SK-N-MC (cell line): Measurements from ENCODE around the gene PARM1.

Source experiments
- EZH2 ChIP-seq: fragments of 200-600 bp; sonication (generic); IDR thresholded peaks from one replicate; pipeline ENCODE4 v1.6.1; 2017; ENCODE audit warnings: antibody characterized with exemption
- FOXP2 ChIP-seq: optimal IDR thresholded peaks from 2 replicates; pipeline ENCODE3; 2011; ENCODE audit warnings: mild to moderate bottlenecking, moderate library complexity; ENCODE audit not compliant: insufficient read depth; ENCODE audit errors: extremely low read length, control extremely low read depth
- POLR2AphosphoS5 ChIP-seq: IDR thresholded peaks from 2 replicates; pipeline ENCODE4 v1.6.1; 2012; ENCODE audit warnings: mild to moderate bottlenecking, low read depth, low read length, borderline replicate concordance

DNA sequence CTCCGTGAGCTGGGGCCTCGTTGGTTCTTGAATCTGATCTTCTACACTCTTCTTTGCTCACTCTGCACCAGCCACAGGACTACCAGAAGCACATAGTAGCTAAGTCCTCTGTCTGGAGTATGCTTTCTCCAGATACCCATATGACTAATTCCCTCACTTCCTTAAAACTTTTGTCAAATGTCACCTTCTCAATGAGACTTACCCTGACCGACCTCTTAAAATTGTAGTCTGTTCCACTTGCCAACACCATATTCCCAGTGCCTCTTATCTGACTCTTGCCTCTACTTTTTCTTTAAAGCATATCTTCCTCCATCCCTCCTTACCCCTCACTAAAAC, 10.0 kb downstream of the PARM1 start:
- TF ChIP-seq POLR2AphosphoS5 = no peak
- no peak for TF ChIP-seq EZH2
- no peak for TF ChIP-seq FOXP2
